Glomerular visceral epithelial cell (primary cell): ENCODE results near the gene CHP1.
"Not testable (repeated sequence)": the region's sequence is repeated elsewhere in the genome, so short reads cannot be mapped to it uniquely, and the experiment has no call there.

Experiments
- DNase-seq: peaks from one replicate; pipeline ENCODE4 v3.0.0-alpha.2; 2016; ENCODE audit errors: extremely low spot score

The CHP1 gene

DNA sequence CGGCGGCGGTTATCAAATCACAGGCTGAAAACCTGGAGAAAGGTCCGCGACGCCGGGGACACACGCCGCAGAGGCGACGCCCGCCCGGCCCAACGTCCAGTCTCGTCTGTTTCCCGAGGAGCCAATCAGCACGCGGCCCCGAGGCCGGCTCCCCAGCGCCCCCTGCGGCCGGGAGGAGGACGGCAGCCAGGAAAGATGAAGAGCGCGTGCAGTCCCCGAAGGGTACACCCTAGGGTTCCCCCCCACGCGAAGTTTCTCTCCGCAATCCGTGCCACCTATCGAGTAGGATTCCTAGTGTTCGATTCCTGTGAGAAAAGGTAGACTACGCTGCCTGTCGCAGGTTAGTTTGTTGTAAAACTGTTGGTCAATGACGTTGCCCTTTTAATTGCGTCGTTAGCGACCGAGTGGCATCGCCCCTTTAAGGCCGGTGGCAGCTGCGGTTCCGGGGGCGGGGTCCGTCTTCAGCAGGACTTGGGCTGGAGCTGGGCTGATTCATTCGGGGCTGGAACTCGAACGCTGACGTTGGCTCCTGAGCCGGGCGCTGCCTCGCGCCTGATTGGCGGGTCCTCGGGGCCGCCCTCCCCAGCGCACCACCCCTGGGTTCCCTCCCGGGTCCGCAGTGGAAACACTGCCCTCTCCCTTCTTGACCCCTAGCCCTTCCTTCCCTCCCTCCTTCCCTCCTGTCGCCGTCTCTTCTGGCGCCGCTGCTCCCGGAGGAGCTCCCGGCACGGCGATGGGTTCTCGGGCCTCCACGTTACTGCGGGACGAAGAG is at the start of gene CHP1, which contains the start of gene EXD1:
CHP1 (plus strand) TSS at position 619 of the 772 bp plus-strand sequence; CDS start at position 734, 115 bp downstream.
EXD1 (minus strand) TSS at position 108 of the 772 bp plus-strand sequence. CDS start 4,182 bp downstream, outside the sequence.
- peak; percentile 98 for DNase-seq

DNA sequence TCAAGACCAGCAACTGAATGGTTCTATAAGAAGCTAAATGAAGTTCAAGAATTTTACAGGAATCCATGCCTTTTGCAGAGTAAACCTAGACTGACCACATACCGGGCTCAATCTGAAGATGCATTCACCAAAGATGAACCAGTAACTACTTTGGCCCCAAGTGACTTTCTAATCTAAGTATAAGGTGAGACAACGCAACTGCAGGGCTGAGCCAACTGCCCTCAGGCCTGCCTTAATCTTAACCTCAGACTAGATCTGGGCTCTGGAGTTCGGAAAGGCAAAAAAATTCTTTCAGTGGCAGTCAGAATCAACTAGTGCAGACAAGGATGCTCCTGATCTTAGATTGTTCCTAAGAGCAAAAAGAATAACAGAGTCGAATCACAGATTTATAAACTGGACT is 48.8 kb upstream of the CHP1 start:
- DNase-seq: no peak

DNA sequence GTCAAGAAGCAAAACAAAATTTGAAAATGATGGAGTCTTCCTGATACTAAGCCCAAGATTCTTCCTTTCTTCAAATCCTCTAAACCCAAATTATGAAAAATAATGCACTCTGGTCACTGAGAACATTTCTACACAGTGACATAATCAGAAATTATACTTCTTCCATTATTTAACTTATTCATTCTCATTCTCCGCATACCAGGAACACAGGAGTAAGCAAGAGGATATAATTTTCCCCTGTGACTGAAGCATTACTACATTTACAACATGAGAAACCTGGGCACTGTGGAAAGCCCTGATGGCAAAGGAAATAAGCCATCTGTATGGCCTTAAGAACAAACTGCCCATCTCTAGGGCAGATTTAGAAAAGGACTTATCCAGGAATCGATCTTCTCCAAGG is 47.5 kb upstream of the CHP1 start:
- peak; percentile 2 for DNase-seq

DNA sequence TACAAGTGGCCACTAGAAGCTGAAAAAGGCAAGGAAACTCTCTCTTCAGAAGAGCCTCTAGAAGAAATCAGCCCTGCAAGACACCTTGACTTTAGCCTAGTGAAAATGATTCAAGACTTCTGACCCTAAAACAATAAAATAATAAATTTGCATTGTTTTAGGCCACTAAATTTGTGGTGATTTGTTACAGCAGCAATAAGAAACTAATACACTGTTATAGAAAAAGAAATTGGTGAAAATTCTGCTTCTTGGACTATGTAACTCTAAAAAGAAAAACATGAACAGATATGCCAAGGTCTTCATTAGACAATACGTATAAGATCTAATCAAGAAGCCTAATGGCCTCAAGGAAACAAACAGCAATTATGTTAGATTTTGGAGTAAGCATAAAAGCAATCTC is 36.6 kb upstream of the CHP1 start:
- DNase-seq: no peak

DNA sequence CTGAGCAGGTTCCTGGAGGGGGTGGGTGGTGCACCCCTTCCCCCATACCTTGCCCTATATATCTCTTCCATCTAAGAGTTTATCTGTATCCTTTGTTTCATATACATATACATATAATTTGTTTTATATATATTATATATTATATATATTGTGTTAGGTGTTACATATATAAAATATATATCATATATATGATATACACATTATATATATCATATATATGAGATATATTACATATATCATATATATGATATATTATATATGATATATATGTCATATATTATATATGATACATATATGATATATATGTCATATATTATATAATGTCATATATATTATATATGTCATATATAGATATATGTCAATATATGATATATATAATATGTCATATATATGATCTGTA is 31.6 kb upstream of the CHP1 start:
- no peak for DNase-seq

DNA sequence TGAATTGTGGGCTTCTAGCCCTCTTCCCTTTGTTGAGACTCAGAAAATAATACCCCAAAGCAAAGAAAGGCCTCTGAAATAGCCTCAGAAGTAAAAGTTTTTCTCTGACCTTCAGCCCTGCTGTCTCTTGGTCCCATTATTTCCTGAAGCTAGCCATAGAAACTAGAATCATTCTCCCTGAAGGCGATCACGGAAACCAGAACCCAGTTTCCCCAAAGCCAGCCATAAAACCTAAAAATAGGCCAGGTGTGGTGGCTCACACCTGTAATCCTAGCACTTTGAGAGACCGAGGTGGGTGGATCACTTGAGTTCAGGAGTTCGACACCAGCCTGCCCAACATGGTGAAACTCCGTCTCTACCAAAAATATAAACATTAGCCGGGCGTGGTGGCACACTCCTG is 27.7 kb upstream of the CHP1 start:
- no peak for DNase-seq

DNA sequence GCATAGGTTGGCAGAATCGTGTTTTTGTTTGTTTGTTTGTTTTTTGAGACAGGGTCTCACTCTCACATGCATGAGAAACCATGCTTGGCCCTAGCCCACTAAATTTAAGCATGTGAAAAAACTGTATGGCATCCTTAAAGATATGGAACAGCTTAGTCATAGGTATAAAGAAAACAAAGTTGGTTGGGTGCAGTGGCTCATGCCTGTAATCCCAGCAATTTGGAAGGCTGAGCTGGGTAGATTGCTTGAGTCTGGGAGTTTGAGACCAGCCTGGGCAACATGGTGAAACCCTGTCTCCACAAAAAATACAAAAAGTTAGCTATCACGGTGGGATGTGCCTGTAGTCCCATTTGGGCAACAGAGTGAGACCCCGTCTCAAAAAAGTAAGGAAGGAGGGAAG is 25.8 kb upstream of the CHP1 start:
- DNase-seq: no peak

DNA sequence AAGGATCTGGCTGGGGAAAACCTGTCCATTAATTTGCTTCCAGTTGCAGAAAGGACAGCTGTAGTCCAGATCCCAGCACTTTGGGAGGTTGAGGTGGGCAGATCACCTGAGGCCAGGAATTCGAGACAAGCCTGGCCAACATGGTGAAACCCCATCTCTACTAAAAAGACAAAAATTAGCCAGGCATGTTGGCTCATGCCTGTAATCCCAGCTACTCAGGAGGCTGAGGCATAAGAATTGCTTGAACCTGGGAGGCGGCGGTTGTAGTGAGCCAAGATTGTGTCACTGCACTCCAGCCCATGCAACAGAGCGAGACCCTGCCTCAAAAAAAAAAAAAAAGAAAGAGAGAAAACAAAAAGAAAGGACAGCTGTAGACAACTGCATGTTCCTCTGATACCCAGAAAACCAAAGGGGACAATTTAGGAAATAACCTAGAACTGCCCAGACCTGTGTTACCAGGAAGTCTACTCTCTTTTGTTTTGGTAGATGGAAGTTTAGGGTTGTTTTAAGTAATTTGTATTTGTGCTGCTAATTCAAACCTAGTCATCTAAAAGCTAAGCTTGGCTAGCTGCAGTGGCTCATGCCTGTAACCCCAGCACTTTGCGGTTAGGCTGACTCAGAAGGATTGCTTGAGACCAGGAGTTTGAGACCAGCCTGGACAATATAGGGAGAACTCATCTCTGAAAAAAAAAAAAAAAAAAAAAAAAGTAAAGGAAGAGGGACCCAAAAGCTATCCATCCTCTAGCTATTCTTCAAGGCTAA is 23.2 kb upstream of the CHP1 start:
- DNase-seq: peak; percentile 88

DNA sequence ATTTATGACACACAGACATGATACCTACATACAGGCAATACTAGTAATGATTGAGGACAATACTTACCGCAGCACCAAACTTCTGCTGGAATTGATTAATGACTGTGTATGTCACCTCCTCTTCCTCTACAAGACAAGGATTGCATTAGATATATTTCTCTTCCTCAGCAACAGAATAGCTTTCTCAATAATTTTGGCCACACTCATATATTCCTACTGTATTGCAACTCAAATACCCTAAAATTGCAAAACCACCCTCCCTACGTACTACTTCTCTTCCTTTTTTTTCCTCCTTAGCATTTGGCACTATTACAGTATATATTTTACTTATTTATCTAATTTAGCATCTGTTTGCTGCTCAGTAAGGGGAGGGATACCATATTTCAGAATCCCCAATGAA is 15.4 kb upstream of the CHP1 start:
- DNase-seq: no peak

DNA sequence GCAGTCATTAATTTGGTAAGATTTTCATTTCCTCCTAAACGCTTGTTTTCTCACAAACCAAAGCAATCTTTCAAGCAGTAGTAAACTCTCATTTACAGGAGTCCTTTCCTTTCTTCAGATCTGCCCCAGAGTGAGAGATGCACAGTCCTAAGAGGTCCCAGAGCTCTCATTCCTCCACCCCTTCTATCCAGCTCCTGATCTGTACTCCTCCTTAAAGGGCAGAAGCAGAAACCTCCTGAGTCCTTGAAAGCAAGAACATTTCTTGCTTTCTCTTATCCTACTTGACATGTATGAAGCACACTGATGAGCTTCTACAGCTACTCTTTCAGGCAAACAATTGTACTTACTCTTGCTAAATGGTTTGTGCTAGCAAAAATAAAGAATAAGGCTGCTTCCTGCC is 12.2 kb upstream of the CHP1 start:
- no peak for DNase-seq

DNA sequence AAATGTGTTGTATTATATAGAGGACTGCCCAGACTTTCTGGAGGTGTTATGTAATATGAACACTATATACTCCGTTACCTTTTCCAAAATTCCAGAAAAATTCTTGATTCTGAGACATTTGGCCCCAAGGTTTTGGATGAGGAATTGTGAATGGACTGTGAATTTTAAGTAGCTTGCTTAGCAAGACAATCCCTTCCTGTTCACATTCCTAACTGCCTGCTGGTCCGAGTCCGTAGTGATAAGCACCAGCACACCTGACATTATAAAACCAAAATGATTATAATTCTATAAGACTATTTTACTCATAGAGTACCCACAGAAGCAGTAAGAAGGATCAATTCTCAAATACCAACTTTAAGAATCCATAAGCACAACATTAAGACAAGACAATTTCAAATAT is 11.7 kb upstream of the CHP1 start:
- DNase-seq: no peak

DNA sequence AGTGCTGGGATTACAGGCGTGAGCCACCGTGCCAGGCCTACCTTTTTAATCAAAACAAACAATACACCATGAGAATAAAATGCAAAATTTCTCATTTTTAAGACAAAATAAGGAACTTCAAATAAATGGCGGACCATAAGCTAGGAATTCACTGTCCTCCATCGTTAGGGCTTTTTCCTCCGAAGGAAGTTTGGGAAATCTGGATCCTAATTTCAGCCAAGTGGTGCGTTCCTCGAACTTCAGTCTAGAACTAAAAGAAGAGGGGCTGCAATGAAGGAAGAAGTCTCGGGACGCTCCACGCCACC is 771 bp upstream of the CHP1 start:
- DNase-seq: no peak

DNA sequence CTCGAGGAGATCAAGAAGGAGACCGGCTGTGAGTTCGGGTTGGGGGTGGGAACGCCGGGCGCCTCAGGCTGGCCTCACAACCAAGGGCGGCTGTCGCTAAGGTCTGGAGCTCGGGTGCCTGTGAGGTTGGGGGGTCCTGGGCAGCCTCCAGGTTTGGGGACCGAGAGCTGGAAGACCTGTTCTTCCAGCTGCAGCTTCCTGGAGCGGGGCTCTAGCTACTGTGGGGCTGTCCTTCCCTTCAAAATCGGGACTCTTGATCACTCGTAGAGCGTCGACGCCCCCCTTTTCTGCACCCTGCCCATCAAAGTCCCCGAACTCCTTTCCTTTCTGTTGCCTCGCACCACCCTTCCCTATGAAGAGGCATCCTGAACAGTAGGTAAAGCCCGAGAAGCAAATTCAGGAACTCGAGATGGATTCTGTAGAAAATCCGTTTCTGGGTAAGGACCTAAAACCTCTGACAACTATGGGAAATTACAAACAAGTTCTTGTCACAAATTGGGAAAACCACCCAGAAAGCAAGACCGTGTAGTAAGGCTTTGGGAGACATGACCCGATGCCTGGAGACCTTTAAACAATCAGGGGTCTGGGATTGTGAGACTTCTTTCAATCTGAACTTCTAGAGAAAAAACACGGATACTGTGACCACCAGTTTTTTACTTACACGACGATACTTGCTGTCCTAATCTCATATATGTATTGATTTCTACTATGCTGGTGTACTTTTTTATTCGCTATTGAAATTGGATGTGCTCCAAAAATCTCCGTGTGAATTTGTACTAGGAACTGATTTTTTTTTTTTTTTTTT is 556 bp downstream of the CHP1 start:
- DNase-seq: peak; percentile 27

DNA sequence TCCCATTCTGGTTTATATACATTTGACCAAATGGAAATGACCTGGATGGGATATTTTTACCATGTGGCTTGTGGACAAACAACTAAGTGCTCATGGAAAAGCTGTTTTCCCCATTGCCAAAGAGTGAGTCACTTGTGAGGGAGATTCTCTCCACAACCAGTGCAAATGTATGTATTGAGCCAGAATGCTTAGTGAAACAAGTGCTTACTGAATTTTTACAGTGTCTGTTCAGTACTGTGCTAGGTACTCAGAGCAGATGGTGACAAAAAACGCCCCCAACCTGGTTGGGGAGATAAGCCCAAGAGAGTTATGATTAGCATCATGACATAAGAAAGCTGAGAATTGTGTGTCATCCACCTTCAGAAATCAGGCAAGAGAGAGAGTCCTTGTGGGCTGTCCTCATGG is 2.3 kb downstream of the CHP1 start:
- peak; percentile 16 for DNase-seq

DNA sequence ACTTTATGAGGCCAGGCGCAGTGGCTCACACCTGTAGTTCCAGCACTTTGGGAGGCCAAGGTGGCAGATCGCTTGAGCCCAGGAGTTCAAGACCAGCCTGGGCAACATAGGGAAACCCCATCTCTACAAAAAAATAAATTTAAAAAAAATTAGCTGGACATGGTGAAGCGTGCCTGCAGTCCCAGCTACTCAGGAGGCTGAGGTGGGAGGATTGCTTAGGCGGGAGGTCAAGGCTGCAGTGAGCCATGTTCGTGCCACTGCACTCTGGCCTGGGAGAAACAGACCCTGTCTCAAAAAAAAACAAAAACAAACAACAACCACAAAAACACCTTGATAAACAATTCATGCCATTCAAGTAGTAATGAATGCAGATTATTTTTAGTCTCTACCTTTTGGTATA is 4.2 kb downstream of the CHP1 start:
- not testable (repeated sequence) for DNase-seq

DNA sequence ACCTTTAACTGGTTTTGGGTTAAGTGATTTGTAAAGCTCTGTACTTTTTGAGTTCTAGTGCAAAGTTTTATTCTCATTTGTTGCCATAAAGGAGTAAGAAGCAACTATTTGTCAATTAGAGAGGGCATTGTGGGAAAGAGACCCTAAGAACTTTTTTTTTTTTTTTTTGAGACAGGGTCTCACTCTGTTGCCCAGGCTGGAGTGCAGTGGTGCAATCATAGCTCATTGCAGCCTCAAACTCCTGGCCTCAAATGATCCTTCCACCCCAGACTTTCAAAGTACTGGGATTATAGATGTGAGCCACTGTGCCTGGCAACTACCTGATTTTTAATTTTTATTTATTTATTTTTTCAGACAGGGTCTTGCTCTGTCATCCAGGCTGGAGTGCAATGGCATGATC is 4.9 kb downstream of the CHP1 start:
- DNase-seq: no peak

DNA sequence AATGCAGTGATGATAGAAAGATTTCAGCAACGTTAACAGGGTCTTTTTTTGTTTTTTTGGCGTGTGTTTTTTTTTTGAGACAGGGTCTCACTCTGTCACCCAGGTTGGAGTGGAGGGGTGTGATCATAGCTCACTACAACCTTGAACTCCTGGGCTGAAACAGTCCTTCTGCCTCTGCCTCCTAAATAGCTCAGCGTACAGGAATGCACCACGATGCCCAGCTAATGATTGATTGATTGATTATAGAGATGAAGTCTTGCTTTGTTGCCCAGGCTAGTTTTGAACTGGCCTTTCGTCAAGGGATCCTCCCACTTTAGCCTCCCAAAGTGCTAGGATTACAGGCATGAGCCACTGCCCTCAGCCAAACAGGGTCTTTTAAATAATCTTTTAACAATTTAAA is 7.0 kb downstream of the CHP1 start:
- DNase-seq: no peak

DNA sequence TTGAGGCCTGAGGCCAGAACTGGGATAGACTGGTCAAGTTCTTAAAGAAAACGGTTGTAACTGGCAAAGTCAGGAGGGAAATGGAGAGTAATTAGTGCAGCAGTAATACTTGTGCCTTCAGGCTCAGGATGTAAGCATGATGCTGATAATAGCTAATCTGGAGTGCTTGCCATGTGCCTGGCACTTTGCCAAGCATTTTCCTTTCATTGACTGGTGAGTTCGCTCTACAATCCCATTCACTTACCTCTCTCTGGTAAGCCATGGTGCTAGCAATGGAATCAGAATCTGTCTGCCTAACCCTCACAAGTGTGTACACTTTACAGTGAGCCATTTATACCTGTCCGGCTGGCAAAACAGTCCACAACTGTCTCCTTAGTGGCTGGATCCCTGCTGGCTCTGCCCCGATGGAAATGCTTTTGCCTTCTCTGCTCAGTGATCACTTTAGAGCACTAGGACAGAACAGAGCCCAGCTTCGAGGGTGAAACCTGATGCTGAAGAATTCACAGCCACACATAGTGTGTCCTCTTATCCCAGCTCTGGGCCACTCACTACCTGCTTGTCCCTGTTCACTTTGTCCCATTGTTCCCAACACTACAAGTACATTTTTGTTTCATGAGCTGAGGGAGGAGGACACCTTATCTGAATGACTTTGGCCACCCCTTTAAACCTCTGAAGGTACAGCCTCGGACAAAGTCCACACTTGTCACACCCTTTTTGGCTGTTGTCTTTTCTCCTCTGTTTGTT is 10.3 kb downstream of the CHP1 start:
- DNase-seq: no peak

DNA sequence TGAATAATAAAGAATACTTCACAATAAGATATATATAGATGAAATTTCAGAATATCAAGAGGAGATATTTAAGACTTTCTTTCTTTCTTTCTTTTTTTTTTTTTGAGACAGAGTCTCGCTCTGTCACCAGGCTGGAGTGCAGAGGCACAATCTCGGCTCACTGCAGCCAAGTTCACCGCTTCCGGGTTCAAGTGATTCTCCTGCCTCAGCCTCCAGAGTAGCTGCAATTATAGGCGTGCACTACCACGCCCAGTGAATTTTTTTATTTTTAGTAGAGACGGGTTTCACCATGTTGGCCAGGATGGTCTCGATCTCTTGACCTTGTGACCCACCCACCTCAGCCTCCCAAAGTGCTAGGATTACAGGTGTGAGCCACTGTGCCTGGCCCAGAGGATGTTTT is 19.7 kb downstream of the CHP1 start:
- DNase-seq: not testable (repeated sequence)

DNA sequence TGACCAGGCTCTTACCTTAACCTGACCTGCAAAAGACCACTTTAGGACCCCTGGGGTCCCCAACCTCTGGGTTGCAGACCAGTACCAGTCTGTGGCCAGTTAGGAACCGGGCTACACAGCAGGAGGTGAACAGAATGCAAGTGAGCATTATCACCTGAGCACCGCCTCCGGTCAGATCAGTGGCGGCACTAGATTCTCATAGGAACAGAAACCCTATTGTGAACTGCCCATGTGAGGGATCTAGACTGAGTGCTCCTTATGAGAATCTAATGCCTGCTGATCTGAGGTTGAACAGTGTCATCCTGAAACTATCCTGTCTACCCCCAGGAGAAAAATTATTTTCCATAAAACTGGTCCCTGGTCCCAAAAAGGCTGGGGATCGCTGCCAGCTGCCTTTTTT is 20.3 kb downstream of the CHP1 start:
- DNase-seq: no peak

DNA sequence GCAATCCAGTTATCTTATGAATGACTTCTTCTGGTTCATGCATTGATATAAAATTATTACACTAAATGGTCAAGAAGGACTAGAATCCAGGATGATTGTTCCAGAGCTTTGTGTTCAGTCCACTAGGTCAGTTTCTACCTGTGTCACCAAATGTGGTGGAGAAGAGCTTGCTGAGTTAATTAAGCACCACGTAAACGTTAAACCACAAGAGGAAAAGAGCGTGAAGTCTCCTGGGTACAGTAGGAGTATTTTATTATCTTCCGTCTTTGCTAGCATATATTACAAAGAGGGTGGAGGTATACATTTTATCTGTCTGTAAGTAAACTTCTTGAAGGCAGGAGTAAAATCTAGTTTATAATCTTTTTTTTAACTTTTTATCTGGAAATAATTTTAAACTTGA is 23.5 kb downstream of the CHP1 start:
- DNase-seq: no peak

DNA sequence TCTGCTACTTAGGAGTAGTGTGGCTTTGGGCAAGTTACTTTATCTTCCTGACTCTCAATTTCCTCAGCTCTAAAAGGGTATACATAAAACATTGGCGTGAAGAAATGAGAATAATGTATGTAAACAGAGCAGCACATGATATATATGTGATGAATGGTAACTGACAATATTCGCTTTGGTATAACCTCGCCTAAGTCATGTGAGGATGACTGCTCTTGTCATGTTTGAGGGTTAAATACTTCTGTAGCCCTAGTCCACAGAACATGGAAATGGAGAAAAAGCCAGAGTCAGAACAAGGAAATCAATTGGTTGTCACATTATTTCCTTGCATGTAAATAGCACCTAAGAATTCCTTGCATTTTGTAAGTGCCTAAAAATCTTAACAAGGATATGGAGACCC is 25.0 kb downstream of the CHP1 start:
- no peak for DNase-seq
